Skin of body (tissue), 2 donors: ENCODE results near the gene LIPJ. TPM values are rescaled to one million over a fixed set of nuclear protein-coding genes. Genes with fewer than 3 reads are reported as not detected.

ENCODE experiments used
- DNase-seq: peaks from one replicate; lab custom pipeline; 2025; lab: John Stamatoyannopoulos, UW
- total RNA-seq: library from RNA; depleted of rRNA; stranded (reverse); fragments of >200 nt; gene quantifications from one replicate; pipeline ENCODE4 v1.2.3, GENCODE V29; 2014

LIPJ gene
- total RNA-seq = 0.49 TPM

- DNase-seq = no peak
Measured at GRCh38 chr10:88586462-88586861, at the start of gene LIPJ. LIPJ (plus strand) TSS chr10:88586762; CDS start chr10:88590688, 3,926 bp downstream.

- no peak for DNase-seq
Measured at GRCh38 chr10:88537322-88537721, 49.2 kb upstream of the LIPJ start.

GRCh38 chr10:88538048-88538447 lies 48.5 kb upstream of the LIPJ start:
- DNase-seq = no peak

- DNase-seq = no peak
Measured at GRCh38 chr10:88540351-88540750, 46.2 kb upstream of the LIPJ start.

- DNase-seq = no peak
Measured at GRCh38 chr10:88541116-88541626, 45.4 kb upstream of the LIPJ start.

GRCh38 chr10:88542522-88542921 lies 44.0 kb upstream of the LIPJ start:
- no peak for DNase-seq

GRCh38 chr10:88544140-88544870 lies 42.3 kb upstream of the LIPJ start:
- no peak for DNase-seq

GRCh38 chr10:88545359-88545758 lies 41.2 kb upstream of the LIPJ start:
- DNase-seq = no peak

GRCh38 chr10:88546497-88546896 lies 40.1 kb upstream of the LIPJ start:
- no peak for DNase-seq

- DNase-seq = no peak
Measured at GRCh38 chr10:88551246-88551645, 35.3 kb upstream of the LIPJ start.

- DNase-seq = peak; percentile 82
Measured at GRCh38 chr10:88553116-88553752, 33.3 kb upstream of the LIPJ start.

GRCh38 chr10:88555190-88555908 lies 31.2 kb upstream of the LIPJ start:
- no peak for DNase-seq

- DNase-seq = no peak
Measured at GRCh38 chr10:88557256-88557655, 29.3 kb upstream of the LIPJ start.

GRCh38 chr10:88557658-88558057 lies 28.9 kb upstream of the LIPJ start:
- no peak for DNase-seq

GRCh38 chr10:88562152-88562551 lies 24.4 kb upstream of the LIPJ start:
- no peak for DNase-seq

GRCh38 chr10:88565072-88565471 lies 21.5 kb upstream of the LIPJ start:
- peak; percentile 25 for DNase-seq

GRCh38 chr10:88582411-88582805 lies 4.2 kb upstream of the LIPJ start:
- no peak for DNase-seq

GRCh38 chr10:88582806-88583583 lies 3.6 kb upstream of the LIPJ start, which contains the start of gene RNLS:
RNLS (minus strand) TSS chr10:88583318.
- peak; percentile 35 for DNase-seq

GRCh38 chr10:88583584-88583957 lies 3.0 kb upstream of the LIPJ start:
- DNase-seq = no peak

GRCh38 chr10:88592381-88592780 lies 5.8 kb downstream of the LIPJ start:
- DNase-seq = no peak

- no peak for DNase-seq
Measured at GRCh38 chr10:88592906-88593305, 6.3 kb downstream of the LIPJ start.
